ENCODE measurements around the gene KCTD11.
A peak's percentile ranks its signal among the peaks of the same experiment; 100 is the strongest.
"Not testable (repeated sequence)": the region's sequence is repeated elsewhere in the genome, so short reads cannot be mapped to it uniquely, and the experiment has no call there.

KCTD11 gene

DNA sequence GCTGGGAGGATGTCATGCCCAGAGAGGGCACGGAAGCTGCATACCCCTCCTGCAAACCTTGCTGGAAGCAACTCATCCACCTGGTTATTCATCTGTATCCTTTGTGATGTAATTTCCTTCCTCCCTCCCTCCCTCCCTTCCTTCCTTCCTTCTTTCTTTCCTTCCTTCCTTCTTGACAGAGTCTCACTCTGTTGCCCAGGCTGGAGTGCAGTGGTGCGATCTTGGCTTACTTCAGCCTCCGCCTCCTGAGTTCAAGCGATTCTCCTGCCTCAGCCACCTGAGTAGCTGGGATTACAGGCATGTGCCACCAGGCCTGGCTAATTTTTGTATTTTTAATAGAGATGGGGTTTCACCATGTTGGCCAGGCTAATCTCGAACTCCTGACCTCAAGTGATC, 16.6 kb downstream of the KCTD11 start:
- DNase-seq (ENCODE audit: insufficient read length, low spot score); FAIRE-seq: not testable (repeated sequence)

DNA sequence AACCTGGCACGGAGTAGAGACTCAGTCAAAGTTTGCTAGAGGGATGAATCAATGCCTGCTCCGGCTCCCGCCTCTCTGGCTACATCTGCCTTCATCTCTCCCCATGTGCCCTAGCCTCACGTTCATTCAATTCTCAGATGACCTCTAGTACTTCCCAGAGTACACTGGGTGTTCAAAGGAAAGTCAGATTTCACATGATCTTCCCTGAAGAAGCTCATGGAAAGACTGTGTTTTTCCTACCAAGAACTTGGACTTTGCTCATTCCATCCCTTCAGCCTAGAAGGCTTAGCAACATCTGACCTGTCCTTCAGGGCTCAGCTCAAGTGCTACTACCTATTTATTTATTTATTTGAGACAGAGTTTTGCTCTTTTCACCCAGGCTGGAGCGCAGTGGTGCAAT, 17.9 kb downstream of the KCTD11 start:
- DNase-seq (ENCODE audit: insufficient read length, low spot score) = no peak
- FAIRE-seq = no peak

DNA sequence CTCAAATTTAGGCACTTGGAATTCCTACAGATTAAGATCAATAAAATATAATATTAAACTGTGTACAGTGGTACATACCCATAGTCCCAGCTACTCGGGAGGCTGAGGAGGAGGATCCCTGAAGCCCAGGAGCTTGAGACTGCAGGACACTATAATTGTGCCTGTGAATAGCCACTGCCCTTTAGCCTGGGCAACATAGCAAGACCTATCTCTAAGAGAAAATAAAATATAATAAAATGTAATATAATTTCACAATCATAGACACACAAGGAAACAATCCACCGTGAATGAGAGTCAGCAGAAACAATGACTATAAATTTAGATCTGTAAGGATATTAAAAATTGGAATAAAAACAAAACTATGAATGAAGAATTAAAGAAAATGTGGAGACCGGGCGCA, 18.9 kb downstream of the KCTD11 start:
- FAIRE-seq (no peak), DNase-seq (ENCODE audit: insufficient read length, low spot score) (no peak)

DNA sequence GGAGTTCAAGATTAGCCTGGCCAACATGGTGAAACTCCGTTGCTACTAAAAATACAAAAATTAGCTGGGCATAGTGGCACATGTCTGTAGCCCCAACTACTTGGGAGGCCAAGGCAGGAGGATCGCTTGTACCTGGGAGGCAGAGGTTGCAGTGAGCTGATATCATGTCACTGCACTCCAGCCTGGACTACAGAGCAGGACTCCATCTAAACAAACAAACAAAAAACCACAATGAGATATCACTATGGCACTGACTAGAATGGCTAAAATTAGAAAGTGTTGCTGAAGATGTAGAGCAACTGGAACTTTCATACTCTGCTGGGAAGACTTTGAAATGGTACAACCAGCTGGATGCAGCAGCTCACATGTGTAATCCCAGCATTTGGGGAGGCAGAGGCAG, 22.4 kb downstream of the KCTD11 start:
- no peak for FAIRE-seq
- no peak for DNase-seq (ENCODE audit: insufficient read length, low spot score)

DNA sequence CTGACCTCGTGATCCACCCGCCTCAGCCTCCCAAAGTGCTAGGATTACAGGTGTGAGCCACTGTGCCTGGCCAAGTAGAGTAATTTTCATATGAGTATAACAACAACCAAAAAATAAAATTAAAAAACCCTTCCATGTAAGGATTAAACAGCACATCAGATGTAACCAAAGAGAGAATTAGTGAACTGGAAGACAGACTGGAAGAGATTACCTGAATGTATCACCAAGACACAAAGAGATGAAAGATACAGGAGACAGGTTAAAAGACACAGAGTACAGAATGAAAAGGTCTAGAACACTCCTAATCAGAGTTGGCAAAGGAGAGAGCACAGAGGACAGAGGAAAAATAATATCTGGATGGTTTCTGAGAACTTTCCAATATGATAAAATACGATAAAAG, 27.2 kb downstream of the KCTD11 start:
- FAIRE-seq (no peak), DNase-seq (ENCODE audit: insufficient read length, low spot score) (no peak)

DNA sequence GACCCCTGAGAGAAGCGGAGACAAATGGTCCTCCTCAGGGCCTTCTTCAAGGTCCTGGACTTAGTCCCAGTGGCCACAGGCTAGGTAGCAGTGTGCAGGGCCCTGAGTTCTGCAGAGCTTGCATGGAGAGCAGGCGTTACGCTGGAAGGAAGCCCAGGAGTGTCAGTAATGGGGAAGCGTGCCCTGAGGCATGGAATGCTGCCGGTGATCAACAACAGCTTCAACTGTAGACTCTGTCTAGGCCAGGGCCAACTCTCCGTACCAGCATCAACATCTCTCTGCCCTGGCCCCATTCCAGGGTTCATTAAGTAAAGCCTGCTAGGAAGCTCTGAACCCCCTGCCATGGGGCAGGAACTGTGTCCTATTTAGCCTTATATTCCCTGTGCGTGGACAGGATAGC, 28.4 kb downstream of the KCTD11 start:
- no peak for DNase-seq (ENCODE audit: insufficient read length, low spot score)
- no peak for FAIRE-seq

DNA sequence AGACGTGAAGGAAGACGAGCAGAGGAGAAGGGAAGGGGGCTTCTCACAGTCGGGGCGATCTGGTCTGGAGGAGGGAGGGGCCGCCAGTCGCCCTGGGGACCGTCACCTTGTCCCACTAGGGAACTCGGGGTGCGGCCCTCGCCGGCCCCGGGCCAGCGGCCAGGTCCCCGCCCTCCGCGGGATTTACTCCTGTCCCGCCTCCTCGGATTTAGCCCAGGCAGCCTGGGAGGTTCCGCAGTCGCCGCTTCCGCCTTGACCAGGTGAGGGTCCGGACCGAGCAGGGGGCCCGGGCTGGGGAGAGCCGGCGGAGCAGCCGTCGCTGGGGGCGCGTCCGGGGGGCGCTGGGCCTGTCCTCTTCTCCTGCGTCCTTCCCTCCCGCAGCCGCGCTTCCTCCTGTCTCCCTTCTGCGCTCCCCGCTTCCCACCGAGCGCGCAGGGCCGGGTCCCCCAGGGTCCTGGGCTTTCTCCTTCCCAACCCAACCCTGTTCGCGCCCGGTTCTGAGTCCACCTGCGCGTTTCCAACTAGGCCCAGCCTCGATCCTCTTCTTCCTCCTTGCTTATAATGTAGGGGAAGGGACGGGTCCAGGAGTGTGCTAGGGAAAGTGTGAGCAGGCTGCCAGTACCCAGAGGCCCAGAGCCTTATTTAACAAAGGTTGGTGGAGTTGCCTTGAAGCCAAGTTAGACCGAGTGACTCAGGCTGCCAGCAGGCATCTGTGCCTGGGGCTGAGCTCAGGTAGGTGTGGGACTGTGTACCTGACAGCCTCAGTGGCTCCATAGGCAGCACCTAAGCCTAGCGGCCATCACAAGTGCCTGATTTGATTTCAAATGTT, 29.1 kb downstream of the KCTD11 start, which contains the start of gene TNK1:
TNK1 (plus strand) TSS at position 235 of the 829 bp plus-strand sequence. CDS start 1,838 bp downstream, outside the sequence.
- no peak for DNase-seq (ENCODE audit: insufficient read length, low spot score)
- no peak for FAIRE-seq

DNA sequence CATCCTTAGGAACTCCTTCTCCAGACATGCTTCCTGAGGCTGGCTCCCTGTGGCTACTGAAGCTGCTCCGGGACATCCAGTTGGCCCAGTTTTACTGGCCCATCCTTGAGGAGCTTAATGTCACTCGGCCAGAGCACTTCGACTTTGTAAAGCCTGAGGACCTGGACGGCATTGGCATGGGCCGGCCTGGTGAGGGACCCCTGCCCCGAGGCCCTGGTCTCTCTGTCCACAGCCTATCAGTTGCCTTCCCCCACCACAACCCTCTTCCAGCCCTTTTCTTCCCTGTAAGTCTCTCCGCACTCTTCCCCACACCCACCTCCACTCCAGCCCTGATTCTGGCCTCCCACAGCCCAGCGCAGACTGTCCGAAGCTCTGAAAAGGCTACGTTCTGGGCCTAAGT, 30.9 kb downstream of the KCTD11 start:
- FAIRE-seq = no peak
- DNase-seq (ENCODE audit: insufficient read length, low spot score) = no peak

DNA sequence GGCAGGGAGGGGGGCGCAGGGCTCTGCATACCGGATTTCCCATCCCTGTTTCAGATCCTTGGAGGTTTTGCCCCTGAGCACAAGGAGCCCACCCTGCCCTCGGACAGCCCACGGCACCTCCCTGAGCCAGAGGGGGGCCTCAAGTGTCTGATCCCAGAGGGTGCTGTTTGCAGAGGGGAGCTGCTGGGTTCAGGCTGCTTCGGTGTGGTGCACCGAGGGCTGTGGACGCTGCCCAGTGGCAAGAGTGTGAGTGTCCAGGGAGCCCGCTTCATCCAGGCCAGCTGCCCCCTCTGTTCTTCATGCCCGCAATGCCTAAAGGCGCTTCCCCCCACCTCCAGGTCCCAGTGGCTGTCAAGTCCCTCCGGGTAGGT, 31.4 kb downstream of the KCTD11 start:
- FAIRE-seq = no peak
- no peak for DNase-seq (ENCODE audit: insufficient read length, low spot score)

DNA sequence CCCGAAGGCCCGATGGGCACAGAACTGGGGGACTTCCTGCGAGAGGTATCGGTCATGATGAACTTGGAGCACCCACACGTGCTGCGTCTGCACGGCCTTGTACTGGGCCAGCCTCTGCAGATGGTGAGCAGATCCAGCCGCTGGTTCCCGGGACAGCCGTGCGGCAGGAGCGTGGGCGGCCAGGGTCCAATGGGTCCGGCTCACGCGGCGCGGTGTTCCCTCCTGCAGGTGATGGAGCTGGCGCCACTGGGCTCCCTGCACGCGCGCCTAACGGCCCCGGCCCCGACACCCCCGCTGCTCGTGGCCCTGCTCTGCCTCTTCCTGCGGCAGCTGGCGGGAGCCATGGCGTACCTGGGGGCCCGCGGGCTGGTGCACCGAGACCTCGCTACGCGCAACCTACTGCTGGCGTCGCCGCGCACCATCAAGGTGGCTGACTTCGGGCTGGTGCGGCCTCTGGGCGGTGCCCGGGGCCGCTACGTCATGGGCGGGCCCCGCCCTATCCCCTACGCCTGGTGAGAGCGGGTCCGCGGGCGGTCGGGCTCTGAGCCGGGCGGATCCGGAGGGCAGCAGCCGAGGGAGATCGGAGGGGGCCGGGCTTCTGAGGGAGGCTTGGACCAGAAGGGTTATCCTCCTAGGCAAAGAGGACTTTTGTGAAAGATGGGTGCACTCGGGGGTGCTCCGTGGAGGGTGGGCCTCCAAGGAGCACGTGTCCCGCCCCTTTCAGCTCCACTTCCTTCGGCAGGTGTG, 32.0 kb downstream of the KCTD11 start:
- FAIRE-seq = peak; percentile 70
- DNase-seq (ENCODE audit: insufficient read length, low spot score) = peak; percentile 43

DNA sequence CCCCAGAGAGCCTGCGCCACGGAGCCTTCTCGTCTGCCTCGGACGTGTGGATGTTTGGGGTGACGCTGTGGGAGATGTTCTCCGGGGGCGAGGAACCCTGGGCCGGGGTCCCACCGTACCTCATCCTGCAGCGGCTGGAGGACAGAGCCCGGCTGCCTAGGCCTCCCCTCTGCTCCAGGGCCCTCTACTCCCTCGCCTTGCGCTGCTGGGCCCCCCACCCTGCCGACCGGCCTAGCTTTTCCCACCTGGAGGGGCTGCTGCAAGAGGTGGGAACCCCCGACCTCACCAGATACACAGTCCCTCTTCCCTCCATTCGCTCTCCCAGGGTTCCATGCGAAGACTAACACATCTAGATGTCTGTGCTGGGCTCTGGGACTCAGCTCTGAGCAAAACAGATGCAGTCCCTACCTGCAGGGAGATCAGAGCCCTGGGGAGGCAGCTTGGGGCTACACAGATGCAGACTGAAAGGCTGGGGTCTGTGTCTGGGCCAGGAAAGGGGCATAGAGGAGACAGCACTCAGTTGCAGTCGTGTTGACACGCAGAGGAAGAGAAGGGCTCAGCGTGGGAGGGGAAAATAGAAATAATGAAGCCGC, 32.6 kb downstream of the KCTD11 start:
- no peak for DNase-seq (ENCODE audit: insufficient read length, low spot score)
- FAIRE-seq = no peak

DNA sequence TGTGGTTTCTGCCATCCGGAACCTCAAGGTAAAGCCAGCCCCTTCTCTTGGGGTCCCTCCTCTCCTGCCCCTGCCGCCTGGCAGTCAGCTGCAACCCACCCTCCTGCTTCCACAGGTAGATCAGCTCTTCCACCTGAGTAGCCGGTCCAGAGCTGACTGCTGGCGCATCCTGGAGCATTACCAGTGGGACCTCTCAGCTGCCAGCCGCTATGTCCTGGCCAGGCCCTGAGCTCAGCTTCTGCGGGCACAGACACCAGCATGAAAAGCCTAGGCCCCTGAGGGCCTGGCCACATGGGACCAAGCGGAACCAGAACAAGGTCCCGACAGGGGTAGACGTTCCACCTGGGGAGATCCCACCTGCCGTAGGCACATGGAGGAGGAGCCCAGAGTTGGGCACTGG, 36.9 kb downstream of the KCTD11 start:
- FAIRE-seq (no peak), DNase-seq (ENCODE audit: insufficient read length, low spot score) (no peak)

DNA sequence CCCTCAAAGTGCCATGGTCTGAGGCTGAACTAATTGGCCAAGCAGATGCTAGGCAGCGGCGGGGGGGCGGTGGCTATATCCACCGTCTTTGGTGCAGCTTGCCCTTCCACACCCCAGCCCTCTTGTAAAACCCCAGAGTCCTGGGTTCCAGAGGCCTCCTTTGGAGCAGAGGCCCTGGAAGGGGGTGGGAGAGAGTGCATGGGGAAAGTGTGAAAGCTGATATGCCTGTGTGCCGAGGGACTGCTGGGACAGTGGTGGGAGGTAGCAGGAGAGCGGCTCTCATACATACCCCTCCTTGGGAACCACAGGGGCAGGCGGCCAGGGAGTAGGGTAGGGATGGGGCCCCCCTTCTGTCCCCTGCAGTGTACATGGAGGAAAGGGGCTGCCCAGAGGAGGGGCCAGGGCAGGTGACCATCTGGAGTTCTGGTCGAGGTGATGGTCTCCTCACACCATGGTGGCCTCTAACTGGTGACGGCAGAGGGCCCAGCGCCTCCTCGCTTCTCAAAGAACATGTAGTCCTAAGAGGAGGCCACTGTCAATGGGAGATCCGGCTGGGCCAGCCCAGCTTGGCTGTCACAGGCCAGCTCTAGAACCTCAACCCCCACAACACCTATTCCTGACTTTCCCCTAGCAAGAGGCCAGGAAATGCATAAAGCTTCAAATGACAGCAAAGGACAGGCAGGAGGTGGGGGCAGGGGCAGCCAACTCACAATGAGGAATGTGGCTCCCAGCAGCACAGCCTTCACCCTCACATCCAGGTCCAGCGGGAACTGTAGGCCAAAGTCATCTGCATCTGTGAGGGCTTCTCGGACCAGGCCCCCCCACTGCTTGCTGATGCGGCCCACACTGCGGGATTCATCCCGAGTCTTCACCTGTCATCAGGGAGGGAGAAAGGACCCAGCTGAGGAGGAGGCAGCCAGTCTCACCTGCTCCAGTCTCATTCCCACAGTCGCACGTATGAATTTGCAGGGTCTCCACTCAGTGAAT, 38.3 kb downstream of the KCTD11 start:
- peak; percentile 26 for FAIRE-seq
- DNase-seq (ENCODE audit: insufficient read length, low spot score) = no peak

DNA sequence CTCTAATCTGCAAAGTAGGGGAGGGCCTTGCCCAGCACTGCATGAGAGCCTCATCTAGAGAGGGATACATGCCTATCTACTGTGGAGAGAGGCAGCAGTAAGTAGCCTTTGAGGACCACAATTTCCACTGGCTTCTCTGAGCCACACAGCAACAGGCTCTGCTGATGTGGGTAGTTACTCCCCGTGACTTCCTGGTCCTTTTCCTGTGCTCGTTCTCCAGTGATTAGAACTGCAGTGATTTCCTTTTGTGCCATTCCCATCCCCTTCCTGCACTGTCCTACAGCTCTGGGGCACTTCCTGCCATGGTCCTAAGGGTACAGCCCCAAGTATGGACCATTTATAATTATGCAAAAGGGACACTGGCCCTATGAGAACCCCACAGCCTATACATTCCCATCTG, 39.3 kb downstream of the KCTD11 start:
- FAIRE-seq (no peak), DNase-seq (ENCODE audit: insufficient read length, low spot score) (no peak)

DNA sequence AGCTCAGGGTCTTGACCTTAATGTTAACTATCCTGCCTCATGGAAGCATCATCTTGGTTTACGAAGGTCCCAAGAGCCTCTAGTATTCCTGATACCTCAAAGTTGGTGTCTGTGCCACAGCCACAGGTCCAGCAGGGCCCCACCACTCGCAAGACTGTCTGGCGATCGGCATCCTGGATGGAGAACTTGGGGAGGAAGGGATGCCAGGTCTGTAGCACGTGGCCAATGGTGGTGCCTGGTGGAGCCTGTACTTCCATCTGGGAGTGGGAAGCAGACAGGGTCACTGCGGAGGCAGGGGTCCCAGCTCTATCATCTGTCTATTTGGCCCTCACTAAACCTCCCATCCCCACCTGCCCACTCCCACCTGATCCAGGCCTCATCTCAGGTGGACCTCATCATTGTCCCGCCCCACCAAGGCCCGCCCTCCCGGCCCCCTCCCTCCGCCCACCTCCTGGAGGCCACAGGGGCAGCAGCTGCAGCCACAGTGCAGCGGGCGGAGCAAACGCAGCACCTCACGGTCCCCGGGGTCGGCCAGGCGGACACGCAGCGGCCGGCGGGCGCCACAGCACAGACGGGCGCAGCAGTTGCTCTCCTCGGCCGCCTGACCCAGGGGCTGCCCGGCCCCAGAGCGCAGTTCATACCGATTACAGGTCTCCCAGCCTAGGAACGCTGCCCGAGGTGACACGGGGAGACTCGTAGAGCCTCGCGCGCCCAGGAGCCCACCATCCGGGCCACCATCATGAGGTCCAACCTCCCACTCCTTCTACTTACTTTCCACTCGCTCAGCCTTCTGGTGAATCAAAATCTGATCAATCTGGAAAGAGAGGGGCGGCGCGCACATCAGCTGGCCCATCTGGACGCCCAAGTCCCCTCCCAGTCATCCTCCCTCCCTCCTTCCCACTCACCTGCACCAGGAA, 41.0 kb downstream of the KCTD11 start:
- FAIRE-seq (no peak), DNase-seq (ENCODE audit: insufficient read length, low spot score) (no peak)

DNA sequence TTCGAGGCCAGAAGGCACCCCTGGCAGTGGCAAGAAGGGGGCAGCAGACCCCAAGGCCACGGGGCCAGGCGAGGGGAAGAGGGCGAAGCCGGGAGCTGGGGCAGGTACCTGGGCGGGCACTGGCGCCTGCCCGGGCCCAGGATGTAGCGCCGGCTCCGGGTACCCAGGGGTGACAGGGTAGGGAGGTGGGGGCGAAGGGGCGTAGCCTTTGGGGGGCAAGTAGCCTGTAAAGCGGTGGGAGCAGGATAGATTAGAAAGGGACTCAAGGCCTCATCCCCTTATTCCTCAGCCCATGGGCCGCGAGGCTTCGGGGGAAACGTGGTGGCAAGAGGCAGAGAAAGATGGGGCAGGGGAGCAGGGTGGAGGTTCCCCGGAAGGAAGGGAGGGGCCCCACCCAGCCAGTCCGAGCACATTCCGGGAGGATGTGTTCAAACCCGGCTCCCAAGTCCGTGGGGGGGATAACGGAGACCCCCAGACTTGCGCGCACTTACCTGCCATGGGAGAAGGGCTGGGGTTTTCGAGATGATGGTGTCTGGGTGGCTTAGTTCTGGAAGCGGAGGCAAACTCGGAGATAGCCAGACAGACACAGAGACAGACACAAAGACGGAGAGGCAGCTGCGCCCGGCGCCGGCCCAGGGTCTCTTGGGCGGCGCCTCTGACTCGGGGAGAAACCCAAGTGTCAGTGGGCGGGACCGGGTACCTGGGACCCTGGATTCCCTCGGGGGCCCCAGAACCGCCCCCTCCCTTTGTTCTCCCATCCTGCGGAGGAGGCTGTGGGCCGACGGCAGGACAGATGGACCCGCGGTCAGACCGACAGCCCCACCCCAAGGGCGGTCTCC, 41.9 kb downstream of the KCTD11 start:
- FAIRE-seq (peak; percentile 73), DNase-seq (ENCODE audit: insufficient read length, low spot score) (peak; percentile 41)

DNA sequence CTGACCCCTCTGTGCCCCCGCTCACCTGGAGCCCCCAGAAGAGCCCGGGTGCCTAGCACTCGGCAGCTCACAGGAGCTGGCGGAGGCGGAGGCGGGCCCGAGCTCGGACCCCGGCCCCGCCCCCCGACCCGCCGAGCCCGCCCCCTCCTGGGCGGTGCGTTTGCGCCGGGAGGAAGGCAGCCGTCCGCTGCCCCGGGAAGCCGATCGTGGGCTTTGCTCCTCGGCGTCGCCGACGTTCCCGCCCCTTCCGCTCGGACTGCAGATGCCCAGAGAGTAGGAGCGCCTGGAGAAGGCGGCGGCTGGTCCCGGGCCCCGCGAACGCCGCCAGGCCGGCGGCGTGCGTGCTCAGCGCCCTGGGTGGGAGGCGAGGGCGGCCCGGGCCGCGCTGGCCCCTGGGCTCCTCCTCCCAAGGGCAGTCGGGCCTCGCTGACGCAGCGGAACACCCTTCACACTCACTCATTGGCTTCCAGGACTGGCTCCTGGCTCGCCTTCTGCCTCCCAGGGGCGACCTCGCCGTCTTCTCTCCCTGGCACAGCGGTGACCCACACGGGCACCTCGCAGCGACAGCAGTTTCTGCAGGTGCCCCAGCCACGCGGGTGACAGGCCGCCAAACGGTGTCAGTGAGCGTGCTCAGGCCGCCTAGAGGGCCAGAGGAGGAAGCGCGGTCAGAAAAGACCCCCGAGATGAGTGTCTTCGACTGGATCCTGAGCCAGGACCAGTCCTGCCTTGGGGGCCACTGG, 42.7 kb downstream of the KCTD11 start, which contains the start of gene PLSCR3:
PLSCR3 (minus strand) TSS at position 74 of the 740 bp plus-strand sequence. CDS start 415 bp downstream, outside the sequence.
- peak; percentile 93 for DNase-seq (ENCODE audit: insufficient read length, low spot score)
- peak; percentile 95 for FAIRE-seq

DNA sequence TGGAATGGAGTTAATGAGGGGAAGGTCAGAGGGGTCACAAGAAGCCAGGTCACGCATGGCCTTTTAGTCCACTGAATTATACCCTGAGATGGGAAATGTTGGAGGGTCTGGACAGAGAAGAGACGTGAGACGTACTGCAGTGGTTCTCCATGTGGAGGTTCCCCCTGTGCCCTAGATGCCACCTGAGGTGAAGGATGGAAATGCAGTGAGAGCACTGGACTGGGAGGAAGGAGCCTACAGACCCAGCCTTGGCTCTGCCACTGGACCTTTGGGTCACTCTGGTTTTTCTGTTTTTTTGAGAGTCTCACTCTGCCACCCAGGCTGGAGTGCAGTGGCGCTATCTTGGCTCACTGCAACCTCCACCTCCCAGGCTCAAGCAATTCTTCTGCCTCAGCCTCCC, 44.2 kb downstream of the KCTD11 start:
- no peak for FAIRE-seq

More for the DNA sequence above, 44.2 kb downstream of the KCTD11 start:
- DNase-seq (ENCODE audit: insufficient read length, low spot score) = no peak

All from HTR-8/SVneo (cell line).